Activated CD8-positive, alpha-beta memory T cell treated with anti-CD3 and anti-CD28 coated beads for 1 hour (primary cell): ENCODE data around the gene CCDC159.
"Not testable (repeated sequence)": the region's sequence is repeated elsewhere in the genome, so short reads cannot be mapped to it uniquely, and the experiment has no call there.

Experiments used
- DNase-seq, 2 donors: peaks; one replicate each; pipeline ENCODE4 v3.0.0-alpha.2; 2020; ENCODE audit warnings: low read depth in 1 of 2; ENCODE audit errors: extremely low read depth in 1 of 2

Gene CCDC159

GRCh38 chr19:11364296-11364904 is 18.1 kb downstream of the CCDC159 start:
- DNase-seq: no peak

- DNase-seq: no peak
Observed at GRCh38 chr19:11364935-11365334, 18.6 kb downstream of the CCDC159 start.

GRCh38 chr19:11365557-11366117 is 19.3 kb downstream of the CCDC159 start:
- no peak for DNase-seq

- no peak for DNase-seq
Observed at GRCh38 chr19:11367528-11367927, 21.2 kb downstream of the CCDC159 start.

DNA sequence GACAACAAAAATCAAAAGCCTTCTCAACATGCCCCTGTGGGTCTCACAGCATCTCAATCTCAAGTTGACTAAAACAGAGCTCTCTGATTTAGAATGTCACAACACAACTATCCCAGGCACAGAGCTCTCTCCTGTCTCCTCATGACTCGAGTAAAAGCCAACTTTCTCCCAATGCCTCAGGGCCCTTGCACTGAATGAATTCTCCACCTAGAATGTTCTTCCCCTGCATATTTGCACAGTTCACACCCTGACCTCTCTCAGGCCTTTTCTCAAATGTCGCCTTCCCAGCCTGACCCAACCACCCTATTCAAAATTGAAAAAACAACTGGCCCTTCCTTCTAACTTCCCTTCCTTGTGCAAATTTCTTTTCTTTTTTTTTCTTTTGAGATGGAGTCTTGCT is 24.4 kb downstream of the CCDC159 start:
- DNase-seq: no peak

DNA sequence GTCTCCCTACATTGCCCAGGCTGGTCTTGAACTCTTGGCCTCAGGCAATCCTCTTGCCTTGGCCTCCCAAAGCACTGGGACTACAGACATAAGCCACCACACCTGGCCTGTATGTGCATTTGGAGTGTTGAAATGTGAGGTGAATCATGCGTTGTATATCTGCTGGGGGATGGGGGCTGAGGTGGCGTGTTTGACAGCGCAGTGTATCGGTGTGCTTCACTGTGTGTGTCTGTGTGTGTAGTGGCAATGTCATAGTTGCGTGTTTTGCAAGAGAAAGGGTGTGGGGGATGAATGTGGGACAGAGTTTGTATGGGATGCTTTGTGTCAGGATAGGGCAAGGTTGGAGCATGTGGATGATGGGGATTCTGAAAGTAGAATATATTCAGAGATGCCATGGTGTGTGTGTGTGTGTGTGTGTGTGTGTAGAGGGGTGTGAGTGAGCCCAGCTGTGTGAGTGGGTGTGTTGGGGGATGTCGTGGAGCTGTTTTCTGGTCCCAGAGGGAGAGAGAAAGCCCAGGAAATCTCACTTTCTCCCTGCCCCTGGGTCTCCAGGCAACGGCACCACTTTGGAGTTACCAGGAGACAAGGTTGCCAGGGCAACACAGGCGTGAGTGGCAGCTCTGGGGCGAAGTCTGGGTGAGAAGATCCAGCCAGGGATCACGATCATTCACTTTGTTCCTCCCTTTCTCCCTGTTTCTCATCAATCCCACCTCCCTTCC is 27.0 kb downstream of the CCDC159 start:
- no peak for DNase-seq

DNA sequence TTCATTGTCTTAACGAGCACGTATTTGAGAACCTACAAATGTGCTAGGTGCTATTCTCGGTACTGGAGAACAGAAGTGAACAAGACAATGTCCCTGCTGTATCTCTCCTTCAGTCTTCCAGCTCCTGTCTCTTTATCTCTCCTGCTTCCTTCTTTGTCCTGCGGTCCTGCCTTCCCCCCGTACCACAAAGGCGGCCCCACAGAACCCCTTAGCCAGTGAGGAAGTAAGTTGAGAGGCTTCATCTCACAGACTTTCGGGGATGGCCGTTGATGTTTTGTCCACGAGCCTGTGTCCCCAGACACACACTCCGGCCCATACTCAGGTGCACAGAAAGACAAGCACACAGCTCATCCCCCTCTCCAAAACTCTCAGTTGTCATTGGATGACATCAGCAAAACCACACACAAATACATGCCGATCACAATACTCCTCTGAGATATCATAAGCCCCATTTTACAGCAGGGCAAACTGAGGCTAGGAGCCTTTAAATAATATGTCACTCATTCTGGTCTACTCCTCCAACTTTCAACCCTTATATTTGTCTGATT is 27.6 kb downstream of the CCDC159 start:
- no peak for DNase-seq

DNA sequence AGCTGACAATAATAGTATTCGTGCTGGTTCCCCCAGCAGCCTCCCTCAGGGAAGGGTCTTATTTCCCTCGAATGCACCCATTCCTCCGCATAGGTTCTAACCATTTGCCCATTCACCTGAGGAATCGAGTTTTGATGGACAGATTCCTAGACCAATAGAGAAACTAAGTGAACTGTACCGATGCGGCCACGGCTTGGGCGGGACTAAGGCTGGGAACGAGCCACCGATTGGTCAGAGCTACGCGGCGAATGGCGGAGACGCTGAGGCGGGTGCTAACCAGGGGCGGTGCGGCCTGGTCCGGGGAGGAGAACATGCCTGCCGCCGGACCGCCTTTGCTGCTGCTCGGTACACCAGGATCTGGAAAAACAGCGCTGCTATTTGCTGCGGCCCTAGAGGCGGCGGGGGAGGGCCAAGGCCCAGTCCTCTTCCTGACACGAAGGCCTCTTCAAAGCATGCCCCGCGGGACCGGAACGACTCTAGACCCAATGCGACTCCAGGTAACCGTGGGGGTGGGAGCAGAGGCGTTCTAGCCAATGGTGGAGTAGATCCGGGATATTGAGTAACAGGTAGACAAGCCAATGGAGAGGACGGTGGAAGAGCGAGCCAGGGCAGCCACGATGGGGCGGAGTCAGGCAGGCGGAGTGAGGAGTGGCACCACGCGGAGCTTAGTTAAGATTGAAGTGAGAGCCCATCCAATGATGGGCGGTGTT is 28.3 kb downstream of the CCDC159 start, which contains the start of gene SWSAP1:
Gene SWSAP1 (plus strand): TSS at position 234 of the 710 bp plus-strand sequence. CDS start 15 bp downstream, at position 249.
- peak; percentile 90 to 94 for DNase-seq

DNA sequence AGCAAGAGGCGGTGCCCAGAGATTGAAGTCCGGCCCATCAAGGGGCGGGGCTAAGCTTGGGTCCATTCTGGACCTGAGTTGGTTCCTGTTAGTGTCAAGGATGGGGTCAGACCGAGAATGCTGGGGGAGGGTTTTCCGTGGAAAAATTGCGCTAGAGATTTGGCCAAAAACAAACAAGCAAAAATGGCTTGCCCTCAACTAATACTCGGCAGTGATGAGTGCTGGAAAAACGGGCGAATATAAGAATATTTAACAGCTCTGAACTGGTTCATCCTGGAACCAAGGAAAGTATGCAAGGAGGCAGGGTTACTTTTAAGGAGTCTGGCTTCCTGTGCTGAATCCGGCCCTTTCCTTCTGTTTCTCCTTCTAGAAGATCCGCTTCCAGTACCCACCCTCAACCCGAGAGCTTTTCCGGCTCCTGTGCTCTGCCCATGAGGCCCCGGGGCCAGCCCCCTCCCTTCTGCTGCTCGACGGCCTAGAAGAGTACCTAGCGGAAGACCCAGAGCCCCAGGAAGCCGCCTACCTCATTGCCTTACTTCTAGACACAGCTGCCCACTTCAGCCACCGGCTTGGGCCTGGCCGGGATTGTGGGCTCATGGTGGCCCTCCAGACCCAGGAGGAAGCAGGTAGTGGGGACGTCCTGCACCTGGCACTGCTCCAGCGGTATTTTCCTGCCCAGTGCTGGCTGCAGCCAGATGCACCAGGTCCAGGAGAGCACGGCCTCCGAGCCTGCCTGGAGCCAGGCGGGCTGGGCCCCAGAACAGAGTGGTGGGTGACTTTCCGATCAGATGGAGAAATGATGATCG is 29.0 kb downstream of the CCDC159 start:
- DNase-seq: peak; percentile 20 to 40

GRCh38 chr19:11377237-11377636 is 30.9 kb downstream of the CCDC159 start:
- no peak for DNase-seq

DNA sequence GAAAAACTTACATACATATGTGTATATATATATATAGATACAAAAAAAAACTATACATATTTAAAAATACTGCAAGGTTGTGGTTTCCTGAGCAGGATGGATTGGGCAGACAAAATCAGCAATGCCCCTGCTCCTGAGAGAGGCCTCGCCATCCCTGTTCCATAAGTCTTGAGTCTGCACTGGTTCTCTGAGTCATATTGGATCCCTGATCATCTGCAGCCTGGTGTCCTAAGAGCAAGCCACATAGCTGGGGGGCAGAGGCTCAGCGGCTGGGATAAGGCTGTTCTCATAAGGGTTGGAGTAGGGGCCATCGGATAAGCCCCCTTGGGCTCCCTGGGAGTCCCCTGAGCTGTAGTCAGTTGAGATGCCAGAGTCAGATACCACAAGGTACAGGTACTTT is 31.4 kb downstream of the CCDC159 start:
- no peak for DNase-seq

DNA sequence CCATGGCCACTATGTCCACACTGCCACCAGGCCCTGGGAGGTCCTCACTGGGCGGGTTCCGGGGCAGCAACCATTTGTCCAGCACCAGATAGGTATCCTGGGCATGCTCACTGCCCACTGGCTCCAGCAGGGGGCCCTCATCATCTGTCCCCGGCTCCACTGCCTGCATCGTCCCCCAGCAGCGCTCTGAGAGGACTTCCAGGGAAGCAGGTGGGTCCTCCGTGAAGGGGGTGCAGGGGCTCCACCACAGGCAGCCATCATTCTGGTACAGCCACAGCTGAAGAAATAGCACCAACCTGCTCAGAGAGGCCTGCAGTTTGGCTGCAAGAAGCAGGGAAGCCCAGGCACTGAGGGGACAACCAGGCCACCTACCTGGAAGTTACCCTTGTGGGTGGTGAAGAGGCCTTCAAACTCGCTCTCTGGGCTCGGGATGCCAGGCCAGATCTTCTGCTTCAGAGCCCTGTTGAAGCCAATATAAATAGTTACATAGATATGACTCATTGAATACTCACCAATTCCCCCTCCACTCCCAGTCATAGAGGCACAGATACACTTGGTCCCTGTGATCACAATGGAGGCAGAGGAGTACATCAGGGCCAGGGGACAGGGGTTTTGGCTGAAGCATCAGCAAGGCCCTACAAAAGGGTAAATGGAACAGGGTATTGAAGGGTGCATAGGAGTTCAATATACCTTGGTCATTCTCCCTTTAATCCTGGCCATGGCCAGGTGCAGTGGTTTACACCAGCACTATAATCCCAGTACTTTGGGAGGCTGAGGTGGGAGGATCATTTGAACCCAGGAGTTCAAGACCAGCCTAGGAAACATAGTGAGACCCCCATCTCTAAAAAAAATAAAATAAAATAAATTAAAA is 32.2 kb downstream of the CCDC159 start:
- no peak for DNase-seq

DNA sequence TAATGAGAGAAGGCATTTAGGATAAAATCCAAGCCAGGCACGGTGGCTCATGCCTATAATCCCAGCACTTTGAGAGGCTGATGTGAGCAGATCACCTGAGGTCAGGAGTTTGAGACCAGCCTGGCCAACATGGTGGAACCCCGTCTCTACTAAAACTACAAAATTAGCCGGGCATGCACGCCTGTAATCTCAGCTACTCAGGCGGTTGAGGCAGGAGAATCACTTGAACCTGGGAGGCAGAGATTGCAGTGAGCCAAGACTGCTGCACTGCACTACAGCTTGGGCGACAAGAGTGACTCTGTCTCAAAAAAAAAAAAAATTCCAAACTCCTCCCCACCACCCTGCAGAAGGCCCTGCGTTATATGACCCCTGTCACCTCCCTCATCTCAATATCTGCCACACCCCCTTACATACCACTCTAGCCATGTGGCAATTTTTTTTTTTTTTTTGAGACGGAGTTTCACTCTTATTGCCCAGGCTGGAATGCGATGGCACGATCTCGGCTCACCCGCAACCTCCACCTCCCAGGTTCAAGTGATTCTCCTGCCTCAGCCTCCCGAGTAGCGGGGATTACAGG is 33.0 kb downstream of the CCDC159 start:
- DNase-seq: not testable (repeated sequence)

- no peak for DNase-seq
Observed at GRCh38 chr19:11379857-11380350, 33.6 kb downstream of the CCDC159 start.

- DNase-seq: peak; percentile 91 to 95
Observed at GRCh38 chr19:11380653-11381537, 34.6 kb downstream of the CCDC159 start.

- peak in 1 of 2 donors; percentile 18 for DNase-seq
Observed at GRCh38 chr19:11382898-11383705, 36.8 kb downstream of the CCDC159 start.

DNA sequence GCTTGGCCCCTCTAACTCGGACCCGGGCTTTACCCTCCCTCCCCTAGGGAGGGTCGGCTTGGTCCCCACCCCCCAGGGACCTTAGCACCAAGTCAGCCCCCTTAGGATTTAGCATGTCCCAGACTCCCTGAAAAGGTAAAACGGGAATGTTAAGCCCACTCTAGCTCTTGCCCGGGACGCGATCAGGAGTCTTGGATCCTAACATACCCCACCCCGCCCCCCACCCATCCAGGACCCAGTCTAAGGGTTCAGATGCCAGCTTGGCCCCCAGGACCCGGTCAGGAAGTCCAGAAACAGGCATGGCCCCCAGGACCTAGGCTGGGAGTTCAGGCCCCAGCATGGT is 37.4 kb downstream of the CCDC159 start:
- no peak for DNase-seq
